Panc1 (cell line): Measurements from ENCODE around the gene SNX6. TPM values are rescaled to one million over a fixed set of nuclear protein-coding genes. Genes with fewer than 3 reads are reported as not detected.
"Not testable (repeated sequence)": the region's sequence is repeated elsewhere in the genome, so short reads cannot be mapped to it uniquely, and the experiment has no call there.

Experiments used
- ATAC-seq: fragments of 200-7000 bp; cut with Tn5 transposase; 2 replicates; pipeline ENCODE4 v1.9.1; 2020; ENCODE audit warnings: mild to moderate bottlenecking, moderate library complexity
- BruUV-seq: library from RNA; stranded (reverse); fragments of 400-500 nt; replicated peaks from 2 replicates; lab custom pipeline; 2021; lab: Mats Ljungman, UMichigan
- CTCF ChIA-PET: fragments of 300-600 bp; sonication (Branson Sonifier 250); formaldehyde crosslinking; loops from one replicate; lab custom pipeline; 2022; ENCODE audit warnings: antibody characterized with exemption; lab: Charles Lee
- POLR2A ChIA-PET: fragments of 300-600 bp; sonication (Branson Sonifier 250); formaldehyde crosslinking; loops from one replicate; lab custom pipeline; 2022; ENCODE audit warnings: antibody characterized with exemption; lab: Charles Lee
- DNase-seq: peaks from one replicate; pipeline ENCODE4 v3.0.0-alpha.2; 2010; ENCODE audit warnings: low read depth, low spot score
- H3K27ac ChIP-seq: 2 replicates; pipeline ENCODE4 v1.5.1; 2011; ENCODE audit warnings: mild to moderate bottlenecking, low read length, inconsistent platforms
- H3K27me3 ChIP-seq: fragments of 200-500 bp; sonication (Bioruptor generic); 2 replicates; pipeline ENCODE4 v1.6.0; 2014; ENCODE audit warnings: low read length, inconsistent platforms; ENCODE audit not compliant: control insufficient read depth, insufficient read depth
- H3K36me3 ChIP-seq: fragments of 200-500 bp; sonication (Bioruptor generic); 2 replicates; pipeline ENCODE4 v1.5.1; 2014; ENCODE audit warnings: inconsistent platforms, mild to moderate bottlenecking, low read length, moderate library complexity; ENCODE audit not compliant: control insufficient read depth, insufficient read depth
- H3K4me1 ChIP-seq: 2 replicates; pipeline ENCODE4 v1.5.1; 2011; ENCODE audit warnings: inconsistent platforms, mild to moderate bottlenecking, low read length, moderate library complexity; ENCODE audit not compliant: control insufficient read depth, insufficient read depth
- H3K4me3 ChIP-seq, 2 experiments: 2 replicates each; pipeline ENCODE4 v1.5.1; 2011 to 2012; ENCODE audit warnings: low read depth in 2 of 2, low read length in 2 of 2, mild to moderate bottlenecking in 2 of 2, inconsistent platforms in 1 of 2, moderate library complexity in 1 of 2
- H3K9me3 ChIP-seq: fragments of 200-500 bp; sonication (Bioruptor generic); 2 replicates; pipeline ENCODE4 v1.5.1; 2014; ENCODE audit warnings: low read depth, mild to moderate bottlenecking, inconsistent platforms, low read length, moderate library complexity; ENCODE audit not compliant: control insufficient read depth, insufficient read depth
- POLR2AphosphoS5 ChIP-seq: IDR thresholded peaks from 2 replicates; pipeline ENCODE4 v1.6.1; 2012; ENCODE audit warnings: mild to moderate bottlenecking, low read depth, low read length, moderate library complexity
- SIN3A ChIP-seq: IDR thresholded peaks from 2 replicates; pipeline ENCODE4 v1.6.1; 2012; ENCODE audit warnings: low read depth, mild to moderate bottlenecking, low read length, moderate library complexity, borderline replicate concordance; ENCODE audit not compliant: insufficient read depth
- TCF7L2 ChIP-seq: IDR thresholded peaks from 2 replicates; pipeline ENCODE4 v1.6.1; 2011; ENCODE audit warnings: mild to moderate bottlenecking, low read depth, low read length, inconsistent platforms
- in situ Hi-C: cut with HindIII; loops from 2 replicates; pipeline ENCODE4 v1.10.0; 2016; ENCODE audit warnings: low sequenced_read_pairs, low pct_unique_long_range_greater_than_20kb
- intact Hi-C: fragments of 100-400 bp; cut with micrococcal nuclease; formaldehyde crosslinking; loops from one replicate; pipeline ENCODE4 v1.10.0; 2022; ENCODE audit not compliant: unreplicated experiment
- total RNA-seq: library from RNA; stranded (reverse); gene quantifications from one replicate; pipeline ENCODE4 v1.2.1, GENCODE V29; 2021; ENCODE audit not compliant: unreplicated experiment
- TF ChIP-seq, protein P1 (sequence below): fragments of 450-650 bp; IDR thresholded peaks from 2 replicates; pipeline ENCODE4 v1.5.1; 2017; ENCODE audit warnings: mild to moderate bottlenecking
- TF ChIP-seq, protein P2 (sequence below), 2 experiments: IDR thresholded peaks; 2 replicates each; pipeline ENCODE4 v1.6.1; 2011 to 2012; ENCODE audit warnings: low read depth in 2 of 2, control low read depth in 1 of 2, low read length in 1 of 2, mild to moderate bottlenecking in 1 of 2, moderate library complexity in 1 of 2; ENCODE audit not compliant: insufficient read depth in 1 of 2

Gene SNX6
- total RNA-seq, 1 experiment from 2014 or later, result 50.9 TPM

DNA sequence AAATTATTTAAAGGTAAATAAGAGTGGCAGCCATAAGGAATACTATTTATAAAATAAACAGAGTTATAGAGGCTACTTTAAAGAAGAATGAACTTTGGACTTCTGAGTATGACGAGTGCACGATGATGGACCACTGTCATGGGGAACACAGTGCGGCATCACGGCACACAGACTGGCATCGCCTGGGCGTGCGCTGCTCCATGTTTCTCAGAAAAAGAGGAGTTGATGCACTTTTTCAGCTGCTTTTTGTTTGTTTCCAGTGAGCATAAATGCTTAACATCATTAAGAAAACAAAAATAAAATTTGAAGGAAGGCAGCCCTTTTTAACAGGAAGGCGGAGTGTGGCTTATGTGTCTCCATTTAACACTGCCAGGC is 67.2 kb downstream of the SNX6 start:
- POLR2A ChIA-PET, result no interaction called here
- no peak for TF ChIP-seq POLR2AphosphoS5
- TF ChIP-seq, protein P1, sequence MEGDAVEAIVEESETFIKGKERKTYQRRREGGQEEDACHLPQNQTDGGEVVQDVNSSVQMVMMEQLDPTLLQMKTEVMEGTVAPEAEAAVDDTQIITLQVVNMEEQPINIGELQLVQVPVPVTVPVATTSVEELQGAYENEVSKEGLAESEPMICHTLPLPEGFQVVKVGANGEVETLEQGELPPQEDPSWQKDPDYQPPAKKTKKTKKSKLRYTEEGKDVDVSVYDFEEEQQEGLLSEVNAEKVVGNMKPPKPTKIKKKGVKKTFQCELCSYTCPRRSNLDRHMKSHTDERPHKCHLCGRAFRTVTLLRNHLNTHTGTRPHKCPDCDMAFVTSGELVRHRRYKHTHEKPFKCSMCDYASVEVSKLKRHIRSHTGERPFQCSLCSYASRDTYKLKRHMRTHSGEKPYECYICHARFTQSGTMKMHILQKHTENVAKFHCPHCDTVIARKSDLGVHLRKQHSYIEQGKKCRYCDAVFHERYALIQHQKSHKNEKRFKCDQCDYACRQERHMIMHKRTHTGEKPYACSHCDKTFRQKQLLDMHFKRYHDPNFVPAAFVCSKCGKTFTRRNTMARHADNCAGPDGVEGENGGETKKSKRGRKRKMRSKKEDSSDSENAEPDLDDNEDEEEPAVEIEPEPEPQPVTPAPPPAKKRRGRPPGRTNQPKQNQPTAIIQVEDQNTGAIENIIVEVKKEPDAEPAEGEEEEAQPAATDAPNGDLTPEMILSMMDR, result no peak
- no peak for TF ChIP-seq SIN3A
- no peak for TF ChIP-seq TCF7L2
- TF ChIP-seq, protein P2, sequence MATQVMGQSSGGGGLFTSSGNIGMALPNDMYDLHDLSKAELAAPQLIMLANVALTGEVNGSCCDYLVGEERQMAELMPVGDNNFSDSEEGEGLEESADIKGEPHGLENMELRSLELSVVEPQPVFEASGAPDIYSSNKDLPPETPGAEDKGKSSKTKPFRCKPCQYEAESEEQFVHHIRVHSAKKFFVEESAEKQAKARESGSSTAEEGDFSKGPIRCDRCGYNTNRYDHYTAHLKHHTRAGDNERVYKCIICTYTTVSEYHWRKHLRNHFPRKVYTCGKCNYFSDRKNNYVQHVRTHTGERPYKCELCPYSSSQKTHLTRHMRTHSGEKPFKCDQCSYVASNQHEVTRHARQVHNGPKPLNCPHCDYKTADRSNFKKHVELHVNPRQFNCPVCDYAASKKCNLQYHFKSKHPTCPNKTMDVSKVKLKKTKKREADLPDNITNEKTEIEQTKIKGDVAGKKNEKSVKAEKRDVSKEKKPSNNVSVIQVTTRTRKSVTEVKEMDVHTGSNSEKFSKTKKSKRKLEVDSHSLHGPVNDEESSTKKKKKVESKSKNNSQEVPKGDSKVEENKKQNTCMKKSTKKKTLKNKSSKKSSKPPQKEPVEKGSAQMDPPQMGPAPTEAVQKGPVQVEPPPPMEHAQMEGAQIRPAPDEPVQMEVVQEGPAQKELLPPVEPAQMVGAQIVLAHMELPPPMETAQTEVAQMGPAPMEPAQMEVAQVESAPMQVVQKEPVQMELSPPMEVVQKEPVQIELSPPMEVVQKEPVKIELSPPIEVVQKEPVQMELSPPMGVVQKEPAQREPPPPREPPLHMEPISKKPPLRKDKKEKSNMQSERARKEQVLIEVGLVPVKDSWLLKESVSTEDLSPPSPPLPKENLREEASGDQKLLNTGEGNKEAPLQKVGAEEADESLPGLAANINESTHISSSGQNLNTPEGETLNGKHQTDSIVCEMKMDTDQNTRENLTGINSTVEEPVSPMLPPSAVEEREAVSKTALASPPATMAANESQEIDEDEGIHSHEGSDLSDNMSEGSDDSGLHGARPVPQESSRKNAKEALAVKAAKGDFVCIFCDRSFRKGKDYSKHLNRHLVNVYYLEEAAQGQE (IDR thresholded peaks at IDR 0.05; ENCODE audit: insufficient read depth in 1 of 2, low read depth in 2 of 2, low read length in 1 of 2), result no peak
- Histone ChIP-seq H3K27ac (no peak overlapping the region), H3K4me1 (no peaks in the 10 kb centered on the region), H3K36me3 (peaks cover 5% of the 10 kb centered on the region), H3K9me3 (no peaks in the 10 kb centered on the region), H3K4me3 (no peak overlapping the region), H3K27me3 (no peaks in the 10 kb centered on the region)
- ATAC-seq, result no peak
- intact Hi-C loops, result no loop called here
- in situ Hi-C loops, result no loop called here
- no peak for DNase-seq
- BruUV-seq, result no TSS peak
- CTCF ChIA-PET, result no interaction called here

DNA sequence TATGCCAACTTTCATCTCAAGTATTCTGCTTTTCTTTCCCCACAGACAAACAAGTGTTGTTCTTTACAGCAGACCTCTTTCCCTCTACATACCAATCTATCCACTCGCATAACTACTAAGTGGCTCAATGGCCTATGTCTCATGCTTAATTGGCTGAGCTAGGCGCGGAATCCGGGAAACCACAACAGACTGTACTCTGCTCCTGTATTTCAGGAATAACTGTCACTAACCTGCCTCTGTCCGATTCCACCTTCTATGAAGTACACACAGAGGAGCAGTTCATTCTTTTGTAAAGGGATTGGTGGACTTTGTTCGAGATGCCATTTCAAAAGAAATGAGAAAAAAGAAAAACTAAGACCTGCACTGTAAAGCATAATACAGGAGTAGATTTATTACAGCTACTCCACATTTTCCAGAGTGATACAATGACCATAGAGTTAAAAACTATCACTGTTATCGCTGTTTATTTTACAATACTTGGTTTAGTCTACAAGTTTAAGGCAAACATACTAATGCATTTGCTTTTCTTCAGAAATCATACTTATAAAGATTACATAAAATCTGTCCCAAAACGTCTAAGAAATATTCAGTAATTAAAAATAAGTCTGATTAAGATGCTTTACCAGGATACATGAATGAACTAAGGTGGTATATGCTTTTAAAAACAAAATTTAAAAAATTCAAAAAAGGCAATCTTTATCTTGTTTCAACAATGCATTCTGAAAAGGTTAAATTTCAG is 67.7 kb downstream of the SNX6 start:
- H3K4me1 ChIP-seq, POLR2A ChIA-PET, in situ Hi-C loops, DNase-seq, H3K27ac ChIP-seq, ATAC-seq, H3K27me3 ChIP-seq, intact Hi-C loops, H3K9me3 ChIP-seq, H3K4me3 ChIP-seq, H3K36me3 ChIP-seq, CTCF ChIA-PET: not testable (repeated sequence)
- BruUV-seq, result TSS peak; percentile 80

DNA sequence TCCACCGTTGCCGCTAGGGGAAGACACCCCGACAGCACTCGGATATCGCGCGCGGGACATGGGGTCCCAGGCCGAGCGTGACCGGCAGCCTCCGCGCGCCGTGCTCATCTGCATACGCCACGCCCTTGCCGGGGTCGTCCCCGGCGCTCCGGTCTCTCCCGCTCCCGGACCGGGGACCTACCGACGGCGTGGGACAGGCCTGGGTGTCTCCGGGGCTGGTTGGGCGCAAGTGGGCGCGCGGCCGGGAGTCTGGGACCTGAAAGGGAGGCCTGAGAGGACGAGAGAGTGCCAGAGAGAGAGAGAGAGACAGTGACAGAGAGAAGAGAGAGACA is 73.5 kb downstream of the SNX6 start:
- H3K27ac ChIP-seq, H3K9me3 ChIP-seq, in situ Hi-C loops, BruUV-seq, H3K4me1 ChIP-seq, POLR2A ChIA-PET, CTCF ChIA-PET, H3K36me3 ChIP-seq, DNase-seq, intact Hi-C loops, H3K4me3 ChIP-seq, H3K27me3 ChIP-seq: not testable (repeated sequence)
- ATAC-seq, result peak; percentile 73

DNA sequence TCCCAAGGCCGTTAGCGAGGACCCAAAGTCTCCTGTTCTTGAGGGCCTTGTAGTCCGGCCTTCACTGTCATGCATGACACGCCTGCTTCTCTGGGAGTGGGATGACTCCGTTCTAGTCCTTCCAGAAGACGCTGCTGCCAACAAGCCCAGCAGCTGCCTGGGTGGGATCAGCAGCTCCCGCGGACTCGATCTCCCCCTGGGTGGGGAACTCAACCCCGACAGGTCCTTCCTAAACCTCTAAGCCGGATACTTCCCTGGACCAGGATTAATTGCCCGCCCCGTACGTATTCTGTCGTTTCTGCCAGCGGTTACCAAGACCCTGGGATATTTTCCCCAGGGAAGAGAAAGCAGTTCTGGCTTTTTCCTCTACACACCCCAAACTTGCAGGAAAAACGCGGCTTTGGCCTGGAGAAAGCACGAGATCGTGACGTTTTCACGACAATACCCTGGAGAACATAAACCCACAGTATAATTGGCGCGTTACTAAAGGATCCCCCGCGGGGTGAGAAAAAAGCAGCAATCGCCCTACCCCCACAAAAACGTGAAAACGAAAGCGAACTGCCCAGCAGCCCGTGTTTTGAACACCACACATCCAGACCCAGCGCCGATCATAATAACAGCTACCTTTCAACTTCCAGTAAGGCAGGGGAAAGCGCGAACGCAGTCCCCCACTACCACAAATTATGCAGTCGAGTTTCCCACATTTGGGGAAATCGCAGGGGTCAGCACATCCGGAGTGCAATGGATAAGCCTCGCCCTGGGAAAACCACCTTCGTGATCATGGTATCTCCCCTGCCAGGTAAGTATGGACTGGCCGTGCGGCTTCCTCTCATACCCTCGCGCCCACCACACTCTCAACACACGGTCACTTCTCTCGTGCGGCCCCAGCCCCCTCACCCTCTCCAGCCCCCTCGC is 74.1 kb downstream of the SNX6 start:
- H3K9me3 ChIP-seq, CTCF ChIA-PET, H3K4me1 ChIP-seq, POLR2A ChIA-PET, DNase-seq, H3K36me3 ChIP-seq, H3K27me3 ChIP-seq, in situ Hi-C loops, BruUV-seq, H3K27ac ChIP-seq, H3K4me3 ChIP-seq, intact Hi-C loops: not testable (repeated sequence)
- ATAC-seq, result peak; percentile 86
